Stromal cell of bone marrow (primary cell): ENCODE measurements around the gene EPAS1.

Source experiments
- DNase-seq: peaks from one replicate; pipeline ENCODE4 v3.0.0-alpha.2; 2012; ENCODE audit warnings: low read depth

The EPAS1 gene

DNA sequence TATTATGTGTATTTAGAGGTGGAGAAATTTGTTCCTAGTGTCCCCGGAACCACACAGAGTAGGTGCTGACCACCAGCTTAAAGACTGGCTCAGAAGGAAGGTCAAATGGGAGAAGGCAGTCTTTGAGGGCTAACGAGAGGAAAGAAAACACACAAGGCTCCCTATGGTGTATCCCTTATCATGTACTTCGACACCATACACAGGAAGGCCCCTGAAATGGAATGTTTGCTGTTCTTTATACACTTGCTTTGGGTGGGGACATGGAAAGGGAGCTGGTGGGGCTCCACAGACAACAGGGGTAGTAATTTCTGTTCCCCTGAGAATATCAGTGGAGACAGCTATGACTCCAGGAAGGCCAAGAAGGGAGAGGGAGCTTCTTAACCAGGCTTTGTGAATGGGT lies 6.0 kb downstream of the EPAS1 start:
- DNase-seq, result no peak

DNA sequence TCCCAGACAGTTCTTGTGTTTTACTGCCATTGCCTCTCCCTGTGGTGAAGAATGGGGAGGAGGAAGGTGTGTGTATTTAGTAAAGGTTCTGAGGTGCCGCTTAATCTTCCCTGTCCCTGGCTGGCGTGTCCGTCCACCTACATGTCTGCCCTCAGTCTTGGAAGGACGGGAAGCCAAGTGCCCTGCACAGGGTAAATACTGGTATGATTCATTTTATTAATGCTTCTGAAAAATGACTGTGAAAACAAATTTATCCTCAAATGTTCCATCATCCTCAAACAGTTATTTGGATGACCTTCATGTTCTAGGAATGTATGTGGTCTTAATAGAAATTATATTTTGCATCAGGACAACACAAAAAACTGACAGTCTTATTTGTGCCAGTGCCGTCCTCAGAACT lies 6.6 kb downstream of the EPAS1 start:
- DNase-seq, result no peak

DNA sequence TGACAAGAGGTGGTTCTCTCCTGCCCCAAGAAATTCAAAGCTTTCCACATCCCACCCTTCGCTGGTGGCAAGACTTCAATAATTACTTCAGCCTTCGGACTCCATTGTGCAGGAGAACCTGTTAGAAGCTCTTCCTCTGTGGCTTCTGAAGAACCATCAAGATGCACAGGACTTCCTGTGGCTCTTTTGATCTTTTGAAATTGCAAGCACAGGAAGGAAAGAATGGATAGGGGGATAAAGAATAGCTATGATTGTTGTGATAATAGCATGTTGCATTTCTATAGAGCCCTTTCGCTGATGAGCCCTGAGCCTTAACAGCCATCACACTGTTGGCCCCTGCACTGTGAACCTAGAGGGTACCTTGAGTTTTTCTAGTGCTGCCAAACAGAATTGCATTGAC lies 7.4 kb downstream of the EPAS1 start:
- DNase-seq, result no peak

DNA sequence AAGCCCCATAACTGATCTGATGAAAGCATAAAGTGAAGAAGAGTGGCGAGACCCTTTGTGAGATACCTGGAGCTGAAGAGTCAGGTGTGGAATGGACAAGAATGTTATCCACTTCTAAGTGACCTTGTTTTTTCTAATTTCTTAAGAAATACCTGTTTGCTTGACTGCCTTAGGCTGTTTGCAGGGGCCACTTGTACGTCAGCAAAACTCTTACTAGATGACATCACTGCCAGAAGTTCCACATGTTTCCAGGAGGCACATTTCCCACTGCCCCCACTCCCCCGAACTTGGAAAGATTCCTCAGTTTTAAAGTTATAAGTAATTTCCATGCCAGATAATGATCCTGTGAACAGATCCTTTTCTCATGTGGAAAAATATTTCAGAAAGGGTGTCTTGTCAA lies 8.0 kb downstream of the EPAS1 start:
- DNase-seq, result no peak

GRCh38 chr2:46305767-46306166 lies 8.6 kb downstream of the EPAS1 start:
- no peak for DNase-seq

- no peak for DNase-seq
Measured at GRCh38 chr2:46306330-46306751, 9.1 kb downstream of the EPAS1 start.

DNA sequence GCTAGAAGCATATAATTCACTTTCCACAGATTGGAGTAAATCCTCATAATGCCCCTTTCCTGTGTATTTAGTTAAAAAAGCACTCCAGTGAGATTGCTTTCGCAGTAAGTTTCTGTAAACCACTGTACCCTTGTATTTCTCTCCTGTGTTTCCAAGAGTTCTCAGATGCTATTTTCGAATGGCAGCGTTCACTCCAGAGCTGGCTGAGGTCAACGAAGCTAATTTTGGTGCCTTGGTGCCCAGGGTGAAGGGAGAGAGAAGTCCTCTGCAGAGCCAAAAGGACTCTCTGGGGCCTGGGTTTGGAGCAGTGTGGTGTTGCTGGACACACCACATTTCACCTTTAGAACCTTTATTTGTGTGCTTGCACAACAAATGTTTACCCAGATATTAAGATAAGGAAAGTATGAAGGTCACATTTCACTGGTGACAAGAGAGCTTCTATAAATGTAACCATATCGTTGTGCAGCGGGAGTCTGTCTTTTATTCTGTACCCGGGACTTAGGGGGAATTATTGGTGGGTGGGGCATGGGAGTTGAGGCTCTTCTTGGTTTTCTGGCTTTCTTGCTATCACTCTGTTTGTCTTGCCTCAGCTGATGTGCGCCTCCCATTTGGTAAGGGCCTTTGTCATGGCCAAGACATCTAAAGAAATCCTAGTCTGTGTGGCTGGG lies 9.9 kb downstream of the EPAS1 start:
- no peak for DNase-seq

DNA sequence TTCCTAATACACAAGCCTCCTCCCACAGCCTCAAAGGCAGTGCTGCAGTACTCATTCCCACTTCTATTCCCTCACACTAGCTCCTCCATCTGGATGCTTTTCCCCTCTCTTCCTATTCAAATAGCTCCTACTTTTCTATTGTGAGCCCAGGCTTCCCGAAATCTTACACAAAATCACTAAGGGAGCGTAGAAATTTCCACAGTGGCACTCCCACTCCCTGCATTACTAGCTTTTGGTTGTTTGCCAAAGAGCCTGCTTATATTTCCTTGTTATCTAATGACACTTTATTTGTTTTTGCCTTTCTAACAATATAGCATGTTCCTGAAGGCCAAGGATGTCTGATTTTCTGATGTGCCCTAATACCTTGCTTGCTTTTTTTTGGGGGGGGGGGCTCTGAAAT lies 10.9 kb downstream of the EPAS1 start:
- DNase-seq, result no peak

DNA sequence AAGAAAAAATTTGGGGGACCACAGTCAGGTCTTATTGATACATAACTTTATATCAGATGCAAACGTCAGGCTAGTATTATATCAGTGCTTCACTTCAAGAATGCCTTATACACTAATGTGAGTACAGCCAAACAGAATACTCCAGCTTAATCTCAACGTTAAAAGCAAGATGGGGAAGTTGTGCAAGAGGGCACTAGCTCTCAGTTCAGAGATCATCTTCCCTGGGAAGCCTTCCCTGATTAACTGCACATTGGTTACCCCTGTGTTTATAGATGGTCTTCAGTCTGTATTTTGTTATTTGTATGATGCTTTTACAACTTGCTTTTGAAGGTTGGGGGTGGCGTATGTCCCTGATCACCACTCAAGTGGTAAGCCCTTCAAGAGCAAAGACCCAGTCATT lies 11.4 kb downstream of the EPAS1 start:
- DNase-seq, result no peak

DNA sequence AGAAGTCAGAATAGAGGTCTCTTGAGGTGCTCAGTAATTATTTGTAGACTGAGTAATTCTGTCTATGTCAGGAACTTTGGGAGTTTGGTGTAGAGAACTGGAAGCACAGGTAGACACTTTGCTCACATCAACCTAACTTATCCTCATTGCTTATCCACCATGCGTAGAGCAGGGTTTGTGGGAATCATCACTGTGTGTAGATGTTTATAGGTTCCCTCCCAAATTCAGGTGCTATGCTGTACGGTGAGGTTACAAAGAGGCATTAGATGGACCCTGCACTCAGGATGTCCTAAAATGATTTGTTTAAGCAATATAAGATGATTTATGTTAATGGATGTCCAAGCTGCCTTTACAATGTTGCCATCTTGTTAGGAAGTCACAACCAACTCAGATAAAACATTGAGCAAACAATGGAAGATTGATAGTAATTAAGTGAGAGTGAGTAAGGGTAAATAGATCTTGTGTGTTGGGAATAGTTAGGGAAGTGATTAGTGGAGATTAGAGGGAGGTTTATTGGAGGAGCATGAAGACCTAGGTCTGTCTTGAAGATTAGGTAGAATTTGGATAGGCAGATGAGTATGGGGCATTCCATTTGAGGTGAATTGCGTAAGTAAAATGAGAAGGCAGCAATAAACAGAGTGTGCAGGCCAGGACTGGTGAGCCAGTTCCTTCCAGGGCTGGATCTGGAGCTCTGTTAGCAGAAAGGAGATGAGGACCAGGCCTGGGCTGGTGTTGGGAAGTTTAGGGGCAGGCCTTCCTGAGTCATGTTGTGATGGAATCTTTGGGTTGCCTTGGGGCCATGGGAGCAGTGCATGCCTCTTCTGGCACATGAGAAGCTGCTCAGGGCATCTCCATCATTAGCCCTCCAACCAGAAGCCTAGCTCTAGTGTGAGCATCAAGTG lies 12.1 kb downstream of the EPAS1 start:
- no peak for DNase-seq

- DNase-seq, result no peak
Measured at GRCh38 chr2:46310446-46310845, 13.2 kb downstream of the EPAS1 start.

- DNase-seq, result peak; percentile 65
Measured at GRCh38 chr2:46311651-46312223, 14.5 kb downstream of the EPAS1 start.

- no peak for DNase-seq
Measured at GRCh38 chr2:46313063-46313462, 15.9 kb downstream of the EPAS1 start.

- no peak for DNase-seq
Measured at GRCh38 chr2:46314065-46314835, 17.0 kb downstream of the EPAS1 start.

DNA sequence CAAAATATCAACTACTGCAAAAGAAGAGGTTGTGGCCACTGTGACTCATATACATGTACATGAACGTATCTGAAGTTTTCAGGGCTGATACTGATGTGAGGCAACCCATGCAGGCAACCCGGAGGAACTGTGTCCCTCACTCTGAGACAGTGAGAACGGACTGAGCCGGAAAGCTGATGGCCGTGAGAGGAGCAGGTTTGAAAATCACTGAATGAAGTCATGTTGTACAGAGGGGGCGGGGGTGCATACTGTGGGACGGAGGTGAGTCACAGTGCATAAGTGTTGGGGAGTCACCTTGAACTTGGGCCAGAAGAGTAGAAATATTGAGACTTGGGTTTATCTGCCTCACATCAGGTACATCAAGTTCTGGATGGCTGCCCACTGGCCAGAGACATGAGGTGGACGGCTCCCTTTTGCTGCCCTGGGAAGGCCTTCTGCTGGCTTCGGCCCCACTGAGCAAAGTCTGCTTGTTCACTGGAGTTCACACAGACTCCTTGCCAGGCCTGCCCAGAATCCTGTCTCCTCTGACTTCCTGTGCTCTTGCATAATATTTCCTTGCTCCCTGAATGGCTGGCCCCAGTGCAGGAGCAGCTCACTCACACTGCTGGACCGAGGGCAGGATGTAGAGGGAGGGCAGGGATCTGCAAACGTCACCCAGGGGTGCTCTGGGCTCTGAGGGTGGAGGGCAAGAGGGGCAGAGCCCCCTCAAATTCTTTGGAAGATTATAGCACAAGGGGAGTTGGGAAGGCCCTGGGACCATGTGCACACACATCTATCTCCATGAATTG lies 18.1 kb downstream of the EPAS1 start:
- DNase-seq, result peak; percentile 94

DNA sequence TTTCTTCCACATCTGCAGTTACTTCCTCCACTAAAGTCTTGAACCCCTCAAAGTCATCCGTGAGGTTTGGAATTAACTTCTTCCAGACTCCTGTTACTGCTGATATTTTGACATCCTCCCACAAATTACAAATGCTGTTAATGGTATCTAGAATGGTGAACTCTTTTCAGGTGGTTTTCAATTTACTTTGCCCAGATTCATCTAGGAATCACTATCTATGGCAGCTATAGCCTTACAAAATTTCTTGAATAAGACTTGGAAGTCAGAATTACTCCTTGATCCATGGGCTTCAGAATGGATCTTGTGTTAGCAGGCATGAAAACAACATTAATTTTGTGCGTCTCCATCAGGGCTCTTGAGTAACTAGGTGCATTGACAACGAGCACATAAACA lies 19.9 kb downstream of the EPAS1 start:
- DNase-seq, result no peak

DNA sequence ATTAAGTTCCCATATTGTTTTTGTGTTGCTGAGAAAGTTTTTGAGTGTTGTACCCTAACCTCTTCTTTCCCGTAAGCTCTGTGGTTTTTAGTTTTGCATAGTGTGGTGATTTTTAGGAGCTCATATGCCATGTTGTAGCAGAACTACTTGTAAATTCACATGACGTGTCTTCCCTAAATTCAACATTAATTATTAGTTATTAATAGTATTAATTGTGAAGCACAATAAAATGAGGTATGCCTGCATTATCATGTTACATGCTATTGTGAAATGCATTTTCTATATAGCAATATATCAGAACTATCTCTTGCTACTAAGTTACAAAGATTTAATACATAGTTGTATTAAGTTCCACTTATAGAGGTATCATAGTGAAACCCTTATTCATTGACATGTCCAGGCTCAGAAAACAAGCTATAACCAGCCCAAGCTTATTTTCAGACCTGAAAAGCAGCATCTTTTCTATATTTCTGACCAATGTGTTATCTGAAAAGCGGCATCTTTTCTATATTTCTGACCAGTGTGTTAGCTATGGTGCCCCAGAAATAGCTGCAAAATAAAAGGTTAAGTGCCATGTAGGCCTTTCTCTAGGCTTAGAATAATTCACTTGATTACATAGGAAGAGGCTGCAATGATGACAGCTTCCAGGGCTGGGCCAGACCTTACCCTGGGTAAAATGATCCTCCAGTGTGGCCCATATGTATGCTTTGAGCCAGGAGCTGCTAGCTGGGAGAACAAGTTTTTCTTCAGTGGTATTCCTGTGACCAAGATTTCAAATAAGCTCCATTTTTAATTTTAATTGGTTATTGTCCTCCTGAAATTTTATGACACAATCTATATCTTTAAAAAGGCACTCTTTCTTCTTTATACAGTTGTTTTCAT lies 21.6 kb downstream of the EPAS1 start:
- no peak for DNase-seq

- DNase-seq, result no peak
Measured at GRCh38 chr2:46319711-46320110, 22.5 kb downstream of the EPAS1 start.

GRCh38 chr2:46320141-46320567 lies 22.9 kb downstream of the EPAS1 start:
- no peak for DNase-seq

GRCh38 chr2:46323730-46324129 lies 26.5 kb downstream of the EPAS1 start:
- no peak for DNase-seq
